ENCODE data around the gene TAP1.
"Not testable (repeated sequence)": the region's sequence is repeated elsewhere in the genome, so short reads cannot be mapped to it uniquely, and the experiment has no call there.

The TAP1 gene

GRCh38 chr6:32853541-32854375 is at the start of gene TAP1, which contains the start of gene PSMB9:
TSS of gene TAP1 (minus strand) at chr6:32853704. CDS start at chr6:32853636, 68 bp downstream.
TSS of gene PSMB9 (plus strand) at chr6:32854192. CDS start at chr6:32854230, 38 bp downstream.
- peak; percentile 94 for DNase-seq

GRCh38 chr6:32895006-32895345 is 41.5 kb upstream of the TAP1 start:
- DNase-seq, result no peak

- DNase-seq, result peak; percentile 90
Observed at GRCh38 chr6:32894085-32895005, 40.8 kb upstream of the TAP1 start.

- DNase-seq, result no peak
Observed at GRCh38 chr6:32890831-32891230, 37.3 kb upstream of the TAP1 start.

- no peak for DNase-seq
Observed at GRCh38 chr6:32889533-32889932, 36.0 kb upstream of the TAP1 start.

GRCh38 chr6:32888576-32888975 is 35.1 kb upstream of the TAP1 start:
- no peak for DNase-seq

GRCh38 chr6:32887616-32888015 is 34.1 kb upstream of the TAP1 start:
- no peak for DNase-seq

GRCh38 chr6:32886681-32887383 is 33.3 kb upstream of the TAP1 start:
- DNase-seq, result no peak

- no peak for DNase-seq
Observed at GRCh38 chr6:32885698-32886286, 32.3 kb upstream of the TAP1 start.

- DNase-seq, result no peak
Observed at GRCh38 chr6:32883789-32884188, 30.3 kb upstream of the TAP1 start.

- no peak for DNase-seq
Observed at GRCh38 chr6:32882879-32883250, 29.4 kb upstream of the TAP1 start.

- DNase-seq, result not testable (repeated sequence)
Observed at GRCh38 chr6:32880962-32881361, 27.5 kb upstream of the TAP1 start.

GRCh38 chr6:32879691-32880090 is 26.2 kb upstream of the TAP1 start:
- DNase-seq, result no peak

GRCh38 chr6:32876603-32877002 is 23.1 kb upstream of the TAP1 start:
- DNase-seq, result no peak

GRCh38 chr6:32873947-32874346 is 20.4 kb upstream of the TAP1 start:
- DNase-seq, result not testable (repeated sequence)

GRCh38 chr6:32868257-32868788 is 14.8 kb upstream of the TAP1 start:
- DNase-seq, result peak; percentile 77

- DNase-seq, result no peak
Observed at GRCh38 chr6:32867554-32868256, 14.2 kb upstream of the TAP1 start.

GRCh38 chr6:32867022-32867477 is 13.5 kb upstream of the TAP1 start:
- DNase-seq, result no peak

GRCh38 chr6:32865724-32866443 is 12.4 kb upstream of the TAP1 start:
- DNase-seq, result no peak

- DNase-seq, result no peak
Observed at GRCh38 chr6:32862725-32863124, 9.2 kb upstream of the TAP1 start.

GRCh38 chr6:32860674-32861073 is 7.2 kb upstream of the TAP1 start:
- no peak for DNase-seq
